ENCODE measurements around the gene PCSK7.

The PCSK7 gene

DNA sequence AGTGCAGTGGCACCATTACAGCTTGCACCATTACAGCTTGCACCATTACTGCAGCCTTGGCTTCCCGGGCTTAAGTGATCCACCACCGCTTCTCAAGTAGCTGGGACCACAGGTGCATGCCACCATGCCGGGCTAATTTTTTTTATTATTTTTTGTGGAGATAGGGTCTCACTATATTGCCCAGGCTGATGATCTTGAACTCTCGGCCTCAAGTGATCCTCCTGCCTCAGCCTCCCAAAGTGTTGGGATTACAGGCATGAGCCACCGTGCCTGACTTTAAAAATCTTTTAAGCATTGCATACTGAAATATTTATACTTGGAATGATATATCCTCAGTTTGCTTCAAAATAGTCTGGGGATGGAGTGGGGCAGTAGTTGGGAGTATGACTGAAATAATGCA is 77.4 kb downstream of the PCSK7 start:
- no peak for DNase-seq (ENCODE audit: low read depth)
